Activated CD8-positive, alpha-beta T cell treated with anti-CD3 and anti-CD28 coated beads for 36 hours (primary cell): ENCODE data around the gene GMEB1. TPM values are rescaled to one million over a fixed set of nuclear protein-coding genes. Genes with fewer than 3 reads are reported as not detected.

Experiments
- ATAC-seq: fragments of 200-7000 bp; cut with Tn5 transposase; one replicate; pipeline ENCODE4 v1.10.0; 2021; ENCODE audit warnings: mild to moderate bottlenecking, moderate library complexity
- CTCF ChIA-PET: fragments of 350-600 bp; sonication (Branson Sonifier 250); formaldehyde crosslinking; loops from one replicate; lab custom pipeline; 2021; ENCODE audit warnings: antibody characterized with exemption; lab: Charles Lee
- POLR2A ChIA-PET: fragments of 350-600 bp; sonication (Branson Sonifier 250); formaldehyde crosslinking; loops from one replicate; lab custom pipeline; 2021; ENCODE audit warnings: antibody characterized with exemption; lab: Charles Lee
- DNase-seq: peaks from one replicate; pipeline ENCODE4 v3.0.0-alpha.2; 2020
- H3K27ac Mint-ChIP-seq: one replicate; pipeline ENCODE4 v1.8.0; 2021; ENCODE audit warnings: mild to moderate bottlenecking, mixed read lengths
- H3K27me3 Mint-ChIP-seq: one replicate; pipeline ENCODE4 v1.8.0; 2021; ENCODE audit warnings: mixed read lengths
- H3K36me3 Mint-ChIP-seq: one replicate; pipeline ENCODE4 v1.8.0; 2021; ENCODE audit warnings: low read depth, mixed read lengths
- H3K4me1 Mint-ChIP-seq: one replicate; pipeline ENCODE4 v1.8.0; 2021; ENCODE audit warnings: low read depth, mixed read lengths
- H3K4me3 Mint-ChIP-seq: one replicate; pipeline ENCODE4 v1.8.0; 2021; ENCODE audit warnings: mild to moderate bottlenecking, moderate library complexity, mixed read lengths
- H3K9me3 Mint-ChIP-seq: one replicate; pipeline ENCODE4 v1.8.0; 2021; ENCODE audit warnings: mixed read lengths
- intact Hi-C: fragments of 100-400 bp; cut with micrococcal nuclease; formaldehyde crosslinking; loops from one replicate; pipeline ENCODE4 v1.10.0; 2022
- total RNA-seq, 2 experiments: library from RNA; stranded (reverse); gene quantifications; one replicate each; pipeline ENCODE4 v1.2.3, GENCODE V29; 2021
- TF ChIP-seq, protein P1 (sequence below): fragments of 200-600 bp; IDR thresholded peaks from one replicate; pipeline ENCODE4 v1.8.0; 2022; ENCODE audit warnings: antibody characterized with exemption, mild to moderate bottlenecking

The GMEB1 gene, protein sequence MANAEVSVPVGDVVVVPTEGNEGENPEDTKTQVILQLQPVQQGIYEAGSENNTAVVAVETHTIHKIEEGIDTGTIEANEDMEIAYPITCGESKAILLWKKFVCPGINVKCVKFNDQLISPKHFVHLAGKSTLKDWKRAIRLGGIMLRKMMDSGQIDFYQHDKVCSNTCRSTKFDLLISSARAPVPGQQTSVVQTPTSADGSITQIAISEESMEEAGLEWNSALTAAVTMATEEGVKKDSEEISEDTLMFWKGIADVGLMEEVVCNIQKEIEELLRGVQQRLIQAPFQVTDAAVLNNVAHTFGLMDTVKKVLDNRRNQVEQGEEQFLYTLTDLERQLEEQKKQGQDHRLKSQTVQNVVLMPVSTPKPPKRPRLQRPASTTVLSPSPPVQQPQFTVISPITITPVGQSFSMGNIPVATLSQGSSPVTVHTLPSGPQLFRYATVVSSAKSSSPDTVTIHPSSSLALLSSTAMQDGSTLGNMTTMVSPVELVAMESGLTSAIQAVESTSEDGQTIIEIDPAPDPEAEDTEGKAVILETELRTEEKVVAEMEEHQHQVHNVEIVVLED
- total RNA-seq: 10 to 100 TPM; 22.0 to 23.3 TPM

DNA sequence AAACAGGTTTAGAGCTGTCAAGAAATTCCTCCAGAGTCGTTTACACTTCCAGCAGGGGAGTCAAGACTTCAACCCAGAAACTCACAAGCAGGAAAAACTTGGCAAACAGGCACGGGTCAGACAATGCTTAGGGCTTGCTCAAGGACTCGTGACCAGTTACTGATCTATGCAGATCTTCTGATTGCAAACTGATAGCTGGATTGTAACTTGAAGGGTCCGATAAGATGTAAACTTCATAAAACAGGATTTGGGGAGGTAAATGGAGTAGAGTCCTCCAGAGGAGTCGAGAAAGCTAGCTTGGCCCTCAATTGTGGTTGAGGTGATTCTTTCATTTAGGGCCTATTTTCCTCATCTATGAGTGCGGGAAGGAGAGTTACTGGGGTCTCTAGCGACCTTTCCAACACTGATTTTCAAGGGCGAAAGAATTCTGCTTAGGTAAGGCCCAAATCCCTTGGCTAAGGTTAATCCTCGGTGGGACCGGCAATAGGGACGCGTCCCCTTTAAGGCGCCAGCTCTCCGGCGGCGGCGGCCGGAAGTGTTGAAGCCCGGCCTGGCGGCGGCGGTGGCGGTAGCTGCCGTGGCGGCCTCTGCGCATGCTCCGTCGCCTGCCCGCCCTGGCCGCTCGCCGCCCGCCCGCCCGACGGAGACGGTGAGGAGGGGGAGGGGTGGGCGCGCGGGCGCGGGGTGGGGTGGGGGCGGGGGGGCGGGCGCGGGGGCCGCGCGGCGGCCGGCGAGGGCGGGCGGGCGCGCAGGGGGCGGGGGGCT lies at the start of gene GMEB1:
Gene GMEB1 (plus strand): TSS at position 594 of the 765 bp plus-strand sequence. CDS start 14,829 bp downstream, outside the sequence.
- ChIA-PET POLR2A (interaction anchor here (0.7 to 6.9 kb wide), 12 partner anchors 10 to 1971 kb away, joined by 3 to 98 read pairs (median 8); partner anchors contain the start of genes RNU11, TAF12 and YTHDF2), CTCF (interaction anchor here (0.6 to 2.3 kb wide), 5 partner anchors 20 to 534 kb away, joined by 3 to 8 read pairs (median 4); partner anchors contain the start of gene TAF12)
- intact Hi-C loops: no loop called here
- Mint-ChIP-seq H3K27me3 (no peaks in the 10 kb centered on the region), H3K27ac (peak within 1 kb of the TSS; percentile 98), H3K36me3 (peaks cover 4% of the 10 kb centered on the region), H3K4me3 (peak within 1 kb of the TSS; percentile 93), H3K9me3 (no peaks in the 10 kb centered on the region), H3K4me1 (peaks cover 11% of the 10 kb centered on the region)
- ATAC-seq (peak; percentile 77), DNase-seq (peak; percentile 88)
- TF ChIP-seq, protein P1, sequence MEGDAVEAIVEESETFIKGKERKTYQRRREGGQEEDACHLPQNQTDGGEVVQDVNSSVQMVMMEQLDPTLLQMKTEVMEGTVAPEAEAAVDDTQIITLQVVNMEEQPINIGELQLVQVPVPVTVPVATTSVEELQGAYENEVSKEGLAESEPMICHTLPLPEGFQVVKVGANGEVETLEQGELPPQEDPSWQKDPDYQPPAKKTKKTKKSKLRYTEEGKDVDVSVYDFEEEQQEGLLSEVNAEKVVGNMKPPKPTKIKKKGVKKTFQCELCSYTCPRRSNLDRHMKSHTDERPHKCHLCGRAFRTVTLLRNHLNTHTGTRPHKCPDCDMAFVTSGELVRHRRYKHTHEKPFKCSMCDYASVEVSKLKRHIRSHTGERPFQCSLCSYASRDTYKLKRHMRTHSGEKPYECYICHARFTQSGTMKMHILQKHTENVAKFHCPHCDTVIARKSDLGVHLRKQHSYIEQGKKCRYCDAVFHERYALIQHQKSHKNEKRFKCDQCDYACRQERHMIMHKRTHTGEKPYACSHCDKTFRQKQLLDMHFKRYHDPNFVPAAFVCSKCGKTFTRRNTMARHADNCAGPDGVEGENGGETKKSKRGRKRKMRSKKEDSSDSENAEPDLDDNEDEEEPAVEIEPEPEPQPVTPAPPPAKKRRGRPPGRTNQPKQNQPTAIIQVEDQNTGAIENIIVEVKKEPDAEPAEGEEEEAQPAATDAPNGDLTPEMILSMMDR: no peak

DNA sequence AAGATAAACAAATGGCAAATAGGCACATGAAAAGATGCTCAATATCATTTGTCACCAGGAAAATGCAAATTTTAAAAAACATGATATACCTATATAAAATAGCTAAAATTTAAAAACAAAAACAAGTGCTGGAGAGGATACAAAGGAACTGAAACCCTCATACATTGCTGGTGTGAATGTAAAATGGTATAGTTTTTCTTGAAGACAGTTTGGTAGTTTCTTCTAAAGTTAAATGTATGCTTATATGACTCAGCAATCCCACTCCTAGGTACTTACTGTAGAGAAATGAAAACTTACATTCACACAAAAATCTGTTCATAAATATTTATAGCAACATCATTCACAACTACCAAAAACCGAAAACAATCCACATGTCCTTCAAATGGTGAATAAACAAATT lies 36.9 kb upstream of the GMEB1 start:
- POLR2A ChIA-PET: interaction anchor here (1.0 kb wide), 1 partner anchor 17 kb away, joined by 5 read pairs; the partner anchor contains the start of gene RNU11
- CTCF ChIA-PET: interaction anchor here (1.8 kb wide), 1 partner anchor 245 kb away, joined by 6 read pairs; no protein-coding TSS in a partner anchor
- no peaks in the 10 kb centered on the region for H3K9me3 Mint-ChIP-seq

DNA sequence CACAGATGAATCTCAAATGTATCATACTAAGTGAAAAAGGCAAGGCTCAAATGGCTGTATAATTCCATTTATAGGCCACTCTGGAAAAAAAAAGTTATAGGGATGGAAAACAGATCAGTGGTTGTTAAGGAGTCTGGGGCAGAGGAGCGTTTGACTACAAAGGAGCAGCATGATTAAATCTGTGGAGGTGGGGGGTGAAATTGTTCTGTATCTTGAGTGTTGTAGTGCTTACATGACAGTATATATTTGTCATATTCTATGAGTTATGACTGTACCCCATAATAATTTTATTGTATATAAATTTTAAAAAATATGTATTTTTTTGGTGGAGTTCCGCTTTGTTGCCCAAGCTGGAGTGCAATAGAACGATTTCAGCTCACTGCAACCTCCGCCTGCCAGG lies 36.0 kb upstream of the GMEB1 start:
- no peak for ATAC-seq
- CTCF ChIA-PET: no interaction called here
- peaks cover 19% of the 10 kb centered on the region for H3K4me1 Mint-ChIP-seq
- no peak for DNase-seq
- H3K27ac Mint-ChIP-seq: peak overlapping the region; percentile 17
- intact Hi-C loops: no loop called here
- no peaks in the 10 kb centered on the region for H3K9me3 Mint-ChIP-seq
- no peaks in the 10 kb centered on the region for H3K27me3 Mint-ChIP-seq
- TF ChIP-seq, protein P1: no peak
- POLR2A ChIA-PET: interaction anchor here (0.6 kb wide), 1 partner anchor 201 kb away, joined by 3 read pairs; no protein-coding TSS in a partner anchor
- H3K36me3 Mint-ChIP-seq: peaks cover 3% of the 10 kb centered on the region
- H3K4me3 Mint-ChIP-seq: no peak overlapping the region

More for the DNA sequence above, 36.9 kb upstream of the GMEB1 start:
- peaks cover 16% of the 10 kb centered on the region for H3K4me1 Mint-ChIP-seq
- TF ChIP-seq, protein P1: no peak
- H3K4me3 Mint-ChIP-seq: no peak overlapping the region
- peaks cover 3% of the 10 kb centered on the region for H3K36me3 Mint-ChIP-seq
- no peaks in the 10 kb centered on the region for H3K27me3 Mint-ChIP-seq
- intact Hi-C loops: no loop called here
- H3K27ac Mint-ChIP-seq: no peak overlapping the region
- ATAC-seq: no peak
- DNase-seq: no peak

DNA sequence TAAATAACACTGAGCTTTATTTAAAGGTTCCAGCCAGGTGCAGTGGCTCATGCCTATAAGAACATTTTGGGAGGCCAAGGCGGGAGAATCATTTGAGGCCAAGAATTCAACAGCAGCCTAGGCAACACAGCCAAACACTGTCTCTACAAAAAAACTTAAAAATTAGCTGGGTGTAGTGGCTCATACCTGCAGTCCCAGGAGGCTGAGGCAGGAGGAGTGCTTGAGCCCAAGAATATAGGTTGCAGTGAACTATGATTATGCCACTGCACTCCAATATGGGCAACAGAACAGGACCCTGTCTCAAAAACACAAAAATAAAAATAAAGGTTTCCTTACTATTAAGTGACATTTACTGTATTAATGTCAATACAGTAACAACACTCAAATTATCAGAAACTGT lies 27.8 kb upstream of the GMEB1 start:
- H3K4me3 Mint-ChIP-seq: peak overlapping the region; percentile 98
- peaks cover 40% of the 10 kb centered on the region for H3K4me1 Mint-ChIP-seq

More for the DNA sequence above, 27.8 kb upstream of the GMEB1 start:
- ChIA-PET POLR2A (interaction anchor here (0.8 to 13.2 kb wide), 4 partner anchors 28 to 122 kb away, joined by 3 to 189 read pairs (median 4); partner anchors contain the start of genes GMEB1 and YTHDF2), CTCF (interaction anchor here (0.6 to 2.0 kb wide), 4 partner anchors 38 to 236 kb away, joined by 3 to 12 read pairs (median 4); no protein-coding TSS in a partner anchor)
- TF ChIP-seq, protein P1: no peak
- Mint-ChIP-seq H3K27ac (no peak overlapping the region), H3K36me3 (peaks cover 16% of the 10 kb centered on the region), H3K27me3 (no peaks in the 10 kb centered on the region), H3K9me3 (no peaks in the 10 kb centered on the region)
- DNase-seq (peak; percentile 57), ATAC-seq (no peak)
- intact Hi-C loops: loop anchor here (5.0 kb wide), 2 partner anchors 123 to 237 kb away; no protein-coding TSS in a partner anchor
